ENCODE data around the gene IL27RA. TPM values are rescaled to one million over a fixed set of nuclear protein-coding genes. Genes with fewer than 3 reads are reported as not detected.
A peak's percentile ranks its signal among the peaks of the same experiment; 100 is the strongest.

The IL27RA gene
- total RNA-seq (2021; fragmentation: NEBNext Ultra II Directional; extraction: Animal tissue kit (Norgen Biotek cat#: 25700)), result 1 to 10 TPM; 4.7 to 6.1 (median 5.1) TPM
- long read RNA-seq, transcript IL27RA-201 (14 exons, 2,962 nt), result major isoform, 13 of 17 reads
- long read RNA-seq, partial matches to known transcripts, result 3 of 17 reads
- long read RNA-seq, other reads (novel, unspliced or antisense), result 1 of 17 reads

DNA sequence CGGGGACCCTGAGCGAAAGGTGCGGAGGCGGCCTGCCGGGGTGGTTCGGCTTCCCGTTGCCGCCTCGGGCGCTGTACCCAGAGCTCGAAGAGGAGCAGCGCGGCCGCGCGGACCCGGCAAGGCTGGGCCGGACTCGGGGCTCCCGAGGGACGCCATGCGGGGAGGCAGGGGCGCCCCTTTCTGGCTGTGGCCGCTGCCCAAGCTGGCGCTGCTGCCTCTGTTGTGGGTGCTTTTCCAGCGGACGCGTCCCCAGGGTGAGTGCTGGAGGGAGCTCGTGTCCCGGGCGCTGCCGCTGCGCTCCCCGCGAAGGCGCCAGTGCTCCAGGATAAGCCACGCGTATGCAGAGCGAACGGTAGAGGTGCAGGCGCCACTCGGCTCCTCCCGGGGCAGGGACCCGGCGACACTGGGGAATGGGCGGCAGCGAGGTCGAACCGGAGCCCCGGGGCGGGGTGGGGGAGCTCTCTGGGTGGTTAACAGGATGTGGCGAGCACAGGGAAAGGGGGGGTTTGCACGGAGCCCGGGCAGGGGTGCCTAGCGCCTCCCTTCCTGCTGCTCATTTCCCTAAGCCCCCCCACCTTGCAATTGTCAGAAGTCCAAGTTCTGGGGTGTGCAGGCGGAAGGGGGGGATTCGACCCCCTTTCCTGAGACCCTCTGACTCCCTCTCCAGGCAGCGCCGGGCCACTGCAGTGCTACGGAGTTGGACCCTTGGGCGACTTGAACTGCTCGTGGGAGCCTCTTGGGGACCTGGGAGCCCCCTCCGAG is at the start of gene IL27RA:
Gene IL27RA, plus strand, starts transcription at position 44 of the 762 bp plus-strand sequence. Its CDS starts 111 bp downstream, at position 155.
- no peaks in the 10 kb centered on the region for H3K9me3 Mint-ChIP-seq
- H3K36me3 Mint-ChIP-seq (ENCODE audit: low read depth), result no peaks in the 10 kb centered on the region
- H3K27ac Mint-ChIP-seq, result peak within 1 kb of the TSS; percentile 45
- DNase-seq, result peak; percentile 22
- H3K27me3 Mint-ChIP-seq (ENCODE audit: insufficient read depth), result peaks cover 5% of the 10 kb centered on the region
- H3K4me1 Mint-ChIP-seq (ENCODE audit: low read depth), result peaks cover 14% of the 10 kb centered on the region
- H3K4me3 Mint-ChIP-seq, result peak within 1 kb of the TSS; percentile 88
- TF ChIP-seq, protein P1, sequence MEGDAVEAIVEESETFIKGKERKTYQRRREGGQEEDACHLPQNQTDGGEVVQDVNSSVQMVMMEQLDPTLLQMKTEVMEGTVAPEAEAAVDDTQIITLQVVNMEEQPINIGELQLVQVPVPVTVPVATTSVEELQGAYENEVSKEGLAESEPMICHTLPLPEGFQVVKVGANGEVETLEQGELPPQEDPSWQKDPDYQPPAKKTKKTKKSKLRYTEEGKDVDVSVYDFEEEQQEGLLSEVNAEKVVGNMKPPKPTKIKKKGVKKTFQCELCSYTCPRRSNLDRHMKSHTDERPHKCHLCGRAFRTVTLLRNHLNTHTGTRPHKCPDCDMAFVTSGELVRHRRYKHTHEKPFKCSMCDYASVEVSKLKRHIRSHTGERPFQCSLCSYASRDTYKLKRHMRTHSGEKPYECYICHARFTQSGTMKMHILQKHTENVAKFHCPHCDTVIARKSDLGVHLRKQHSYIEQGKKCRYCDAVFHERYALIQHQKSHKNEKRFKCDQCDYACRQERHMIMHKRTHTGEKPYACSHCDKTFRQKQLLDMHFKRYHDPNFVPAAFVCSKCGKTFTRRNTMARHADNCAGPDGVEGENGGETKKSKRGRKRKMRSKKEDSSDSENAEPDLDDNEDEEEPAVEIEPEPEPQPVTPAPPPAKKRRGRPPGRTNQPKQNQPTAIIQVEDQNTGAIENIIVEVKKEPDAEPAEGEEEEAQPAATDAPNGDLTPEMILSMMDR (IDR thresholded peaks at IDR 0.05), result peak; percentile 73

DNA sequence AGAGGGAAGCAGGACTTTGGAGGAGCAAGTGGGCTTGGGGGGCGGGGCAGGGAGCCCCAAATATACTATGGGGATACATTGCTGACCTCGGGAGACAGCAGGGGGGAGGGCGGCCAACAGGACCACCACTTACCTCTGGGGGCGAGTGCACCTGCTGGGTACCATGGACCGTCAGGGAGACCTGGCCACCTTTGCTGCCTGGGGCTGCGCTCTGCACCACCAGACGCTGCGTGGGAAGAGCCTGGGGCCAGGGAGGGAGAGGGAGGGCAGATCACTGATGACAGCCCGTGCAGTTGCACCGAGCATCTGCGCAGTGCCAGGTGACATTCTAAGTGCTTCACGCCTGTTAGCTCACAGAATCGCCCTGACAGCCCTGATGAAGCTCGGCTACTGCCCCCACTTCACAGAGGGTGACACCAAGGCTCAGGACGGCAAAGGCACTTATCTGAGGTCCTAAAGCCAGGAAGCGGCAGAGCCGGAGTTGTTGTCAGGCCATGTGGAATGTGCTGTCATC is 49.5 kb upstream of the IL27RA start:
- H3K27ac Mint-ChIP-seq, result no peak overlapping the region
- no peaks in the 10 kb centered on the region for H3K27me3 Mint-ChIP-seq (ENCODE audit: insufficient read depth)
- H3K4me3 Mint-ChIP-seq, result no peak overlapping the region
- no peak for DNase-seq
- no peaks in the 10 kb centered on the region for H3K9me3 Mint-ChIP-seq
- TF ChIP-seq, protein P1 (IDR thresholded peaks at IDR 0.05), result no peak
- peaks cover 14% of the 10 kb centered on the region for H3K4me1 Mint-ChIP-seq (ENCODE audit: low read depth)
- H3K36me3 Mint-ChIP-seq (ENCODE audit: low read depth), result no peaks in the 10 kb centered on the region

DNA sequence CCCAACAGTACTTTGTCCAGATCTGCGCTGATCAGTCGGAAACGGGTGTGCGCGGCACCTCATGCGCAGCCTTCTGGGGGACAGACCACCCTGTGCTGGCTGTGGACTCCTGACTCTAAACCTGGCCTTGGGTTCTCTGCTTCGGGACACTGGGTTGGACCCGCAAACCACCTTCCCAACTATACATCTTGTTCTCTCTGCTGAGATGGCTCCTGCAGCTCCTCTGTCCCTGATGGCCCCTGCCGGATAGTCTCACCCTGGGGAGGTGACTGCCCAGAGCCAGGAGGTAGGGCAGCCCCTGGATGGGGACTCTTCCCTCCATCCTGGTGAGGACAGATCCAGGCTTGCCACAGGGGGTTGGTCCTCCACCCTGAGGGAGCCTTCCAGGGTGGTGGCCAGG is 48.8 kb upstream of the IL27RA start:
- H3K4me1 Mint-ChIP-seq (ENCODE audit: low read depth), result peaks cover 20% of the 10 kb centered on the region
- no peak overlapping the region for H3K4me3 Mint-ChIP-seq
- H3K27me3 Mint-ChIP-seq (ENCODE audit: insufficient read depth), result no peaks in the 10 kb centered on the region
- H3K27ac Mint-ChIP-seq, result no peak overlapping the region
- TF ChIP-seq, protein P1 (IDR thresholded peaks at IDR 0.05), result no peak
- no peak for DNase-seq
- H3K36me3 Mint-ChIP-seq (ENCODE audit: low read depth), result no peaks in the 10 kb centered on the region
- H3K9me3 Mint-ChIP-seq, result no peaks in the 10 kb centered on the region

DNA sequence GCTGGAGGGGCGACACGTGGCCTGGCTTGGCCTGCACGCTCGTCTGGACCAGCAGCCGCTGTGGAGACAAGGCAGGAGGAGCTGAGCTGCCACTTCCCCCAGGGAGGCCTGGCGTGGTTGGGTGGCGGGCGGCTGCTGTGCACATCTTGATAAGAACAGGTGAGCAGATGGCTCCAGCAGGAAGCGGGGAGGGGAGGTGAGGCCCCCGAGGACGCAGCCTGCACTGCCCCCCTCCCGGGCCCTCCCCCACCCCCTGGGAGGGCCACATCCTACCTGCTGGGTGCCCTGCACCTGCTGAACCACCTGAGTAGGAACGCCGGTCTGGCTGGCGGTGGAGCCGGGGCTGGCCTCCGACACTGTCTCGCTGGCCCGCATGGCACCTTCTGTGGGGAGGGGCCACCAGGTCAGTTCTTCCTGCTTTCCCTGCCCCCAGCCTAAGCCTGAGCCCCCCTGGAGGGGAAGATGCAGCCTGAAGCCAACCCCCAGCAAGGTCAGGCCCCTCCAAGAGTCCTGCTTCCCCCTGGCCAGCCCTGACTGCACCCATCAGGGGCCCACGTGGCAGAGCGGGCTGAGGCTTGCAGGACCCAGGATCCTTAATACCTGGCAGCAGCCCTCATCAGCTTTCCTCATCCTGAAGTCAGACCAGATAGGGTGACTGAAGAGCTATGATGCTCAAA is 48.2 kb upstream of the IL27RA start:
- H3K27me3 Mint-ChIP-seq (ENCODE audit: insufficient read depth), result no peaks in the 10 kb centered on the region
- H3K27ac Mint-ChIP-seq, result no peak overlapping the region
- H3K9me3 Mint-ChIP-seq, result no peaks in the 10 kb centered on the region
- no peaks in the 10 kb centered on the region for H3K36me3 Mint-ChIP-seq (ENCODE audit: low read depth)
- no peak for DNase-seq
- no peak overlapping the region for H3K4me3 Mint-ChIP-seq
- TF ChIP-seq, protein P1 (IDR thresholded peaks at IDR 0.05), result no peak
- peaks cover 20% of the 10 kb centered on the region for H3K4me1 Mint-ChIP-seq (ENCODE audit: low read depth)

DNA sequence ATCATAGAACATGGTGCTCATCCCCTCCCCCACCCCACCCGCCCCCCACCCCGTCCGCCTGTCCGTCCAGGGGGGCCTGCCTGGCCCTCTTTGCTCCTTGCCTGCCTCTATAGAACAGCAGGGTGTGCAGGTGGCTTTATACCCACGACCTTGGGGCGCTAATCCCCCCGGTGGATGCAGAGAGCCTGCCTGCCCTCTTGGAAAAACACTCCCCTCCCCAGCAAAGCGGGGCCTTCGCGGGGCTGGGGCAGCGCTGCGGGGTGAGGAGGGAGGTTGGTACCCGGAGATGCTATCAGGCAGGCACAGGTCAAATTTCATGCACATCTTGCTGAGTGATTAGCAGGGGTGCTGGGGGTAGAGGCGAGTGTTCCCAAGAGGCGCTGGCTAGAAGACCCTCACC is 47.4 kb upstream of the IL27RA start:
- Mint-ChIP-seq H3K27ac (no peak overlapping the region), H3K27me3 (ENCODE audit: insufficient read depth) (no peaks in the 10 kb centered on the region)
- TF ChIP-seq, protein P1 (IDR thresholded peaks at IDR 0.05), result no peak

More for the DNA sequence above, 47.4 kb upstream of the IL27RA start:
- Mint-ChIP-seq H3K36me3 (ENCODE audit: low read depth) (no peaks in the 10 kb centered on the region), H3K9me3 (no peaks in the 10 kb centered on the region), H3K4me1 (ENCODE audit: low read depth) (peaks cover 20% of the 10 kb centered on the region), H3K4me3 (no peak overlapping the region)
- DNase-seq, result no peak

Data from HFFc6 (cell line).